ENCODE data around the gene GCAT.

- TF ChIP-seq ISL1 (CRISPR knock-in tag; IDR thresholded peaks at IDR 0.05), result no peak
- TF ChIP-seq OSR1 (CRISPR knock-in tag; IDR thresholded peaks at IDR 0.05), result no peak
- no peak for TF ChIP-seq RARB (CRISPR knock-in tag; IDR thresholded peaks at IDR 0.05)
- no peak for TF ChIP-seq ZNF565 (CRISPR knock-in tag; conservative IDR thresholded peaks at IDR 0.05; ENCODE audit: low read depth)
- TF ChIP-seq TOX (CRISPR knock-in tag; IDR thresholded peaks at IDR 0.05; ENCODE audit: borderline replicate concordance), result no peak
- TF ChIP-seq, protein P1, sequence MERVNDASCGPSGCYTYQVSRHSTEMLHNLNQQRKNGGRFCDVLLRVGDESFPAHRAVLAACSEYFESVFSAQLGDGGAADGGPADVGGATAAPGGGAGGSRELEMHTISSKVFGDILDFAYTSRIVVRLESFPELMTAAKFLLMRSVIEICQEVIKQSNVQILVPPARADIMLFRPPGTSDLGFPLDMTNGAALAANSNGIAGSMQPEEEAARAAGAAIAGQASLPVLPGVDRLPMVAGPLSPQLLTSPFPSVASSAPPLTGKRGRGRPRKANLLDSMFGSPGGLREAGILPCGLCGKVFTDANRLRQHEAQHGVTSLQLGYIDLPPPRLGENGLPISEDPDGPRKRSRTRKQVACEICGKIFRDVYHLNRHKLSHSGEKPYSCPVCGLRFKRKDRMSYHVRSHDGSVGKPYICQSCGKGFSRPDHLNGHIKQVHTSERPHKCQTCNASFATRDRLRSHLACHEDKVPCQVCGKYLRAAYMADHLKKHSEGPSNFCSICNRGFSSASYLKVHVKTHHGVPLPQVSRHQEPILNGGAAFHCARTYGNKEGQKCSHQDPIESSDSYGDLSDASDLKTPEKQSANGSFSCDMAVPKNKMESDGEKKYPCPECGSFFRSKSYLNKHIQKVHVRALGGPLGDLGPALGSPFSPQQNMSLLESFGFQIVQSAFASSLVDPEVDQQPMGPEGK (CRISPR knock-in tag; IDR thresholded peaks at IDR 0.05; ENCODE audit: borderline replicate concordance), result no peak
- TF ChIP-seq ZFP30 (CRISPR knock-in tag; IDR thresholded peaks at IDR 0.05), result no peak
- TF ChIP-seq ARNTL (CRISPR knock-in tag; IDR thresholded peaks at IDR 0.05; ENCODE audit: borderline replicate concordance, low read depth), result no peak
- TF ChIP-seq CSRNP3 (CRISPR knock-in tag; IDR thresholded peaks at IDR 0.05), result no peak
- TF ChIP-seq BACH2 (CRISPR knock-in tag; IDR thresholded peaks at IDR 0.05; ENCODE audit: borderline replicate concordance), result no peak
- TF ChIP-seq SNAI2 (CRISPR knock-in tag; IDR thresholded peaks at IDR 0.05), result no peak
- no peak for TF ChIP-seq TCF4 (CRISPR knock-in tag; IDR thresholded peaks at IDR 0.05; ENCODE audit: borderline replicate concordance)
- TF ChIP-seq ZNF8 (CRISPR knock-in tag; IDR thresholded peaks at IDR 0.05), result no peak
- TF ChIP-seq TSHZ2 (CRISPR knock-in tag; IDR thresholded peaks at IDR 0.05), result no peak
Measured at GRCh38 chr22:37819105-37819433, 11.3 kb downstream of the GCAT start.

All from SK-N-SH treated with all-trans-retinoic acid at 6 μM for 48 hours (cell line).